ENCODE data around the gene CUL1.

Gene CUL1

GRCh38 chr7:148834605-148835004 is 135.9 kb downstream of the CUL1 start:
- Histone ChIP-seq H3K27ac (no peak overlapping the region), H3K27me3 (no peaks in the 10 kb centered on the region), H3K4me1 (no peaks in the 10 kb centered on the region), H3K36me3 (no peaks in the 10 kb centered on the region), H3K9me3 (no peaks in the 10 kb centered on the region), H3K4me3 (no peak overlapping the region)
- TF ChIP-seq CTCF (IDR thresholded peaks at IDR 0.05), result no peak
- no peak for DNase-seq
- intact Hi-C loops (cut with DNase I; ENCODE audit: low total_unique reads), result no loop called here

GRCh38 chr7:148835854-148836253 is 137.2 kb downstream of the CUL1 start:
- TF ChIP-seq CTCF (IDR thresholded peaks at IDR 0.05), result no peak
- H3K4me3 ChIP-seq, result no peak overlapping the region
- no peaks in the 10 kb centered on the region for H3K9me3 ChIP-seq
- no peaks in the 10 kb centered on the region for H3K27me3 ChIP-seq
- H3K27ac ChIP-seq, result no peak overlapping the region
- no peak for DNase-seq
- no peaks in the 10 kb centered on the region for H3K4me1 ChIP-seq
- intact Hi-C loops (cut with DNase I; ENCODE audit: low total_unique reads), result no loop called here
- H3K36me3 ChIP-seq, result no peaks in the 10 kb centered on the region

- Histone ChIP-seq H3K36me3 (no peaks in the 10 kb centered on the region), H3K4me1 (no peaks in the 10 kb centered on the region), H3K4me3 (no peak overlapping the region), H3K27me3 (no peaks in the 10 kb centered on the region), H3K9me3 (no peaks in the 10 kb centered on the region), H3K27ac (no peak overlapping the region)
- DNase-seq, result no peak
- intact Hi-C loops (cut with DNase I; ENCODE audit: low total_unique reads), result no loop called here
- TF ChIP-seq CTCF (IDR thresholded peaks at IDR 0.05), result no peak
Observed at GRCh38 chr7:148838905-148839304, 140.2 kb downstream of the CUL1 start.

- H3K9me3 ChIP-seq, result no peaks in the 10 kb centered on the region
- no peak for TF ChIP-seq CTCF (IDR thresholded peaks at IDR 0.05)
- no peak overlapping the region for H3K27ac ChIP-seq
- H3K4me1 ChIP-seq, result no peaks in the 10 kb centered on the region
- intact Hi-C loops (cut with DNase I; ENCODE audit: low total_unique reads), result no loop called here
- DNase-seq, result no peak
- no peak overlapping the region for H3K4me3 ChIP-seq
- H3K27me3 ChIP-seq, result no peaks in the 10 kb centered on the region
- no peaks in the 10 kb centered on the region for H3K36me3 ChIP-seq
Observed at GRCh38 chr7:148847815-148848734, 149.4 kb downstream of the CUL1 start.

GRCh38 chr7:148849393-148850098 is 150.8 kb downstream of the CUL1 start:
- Histone ChIP-seq H3K36me3 (no peaks in the 10 kb centered on the region), H3K4me1 (no peaks in the 10 kb centered on the region), H3K9me3 (no peaks in the 10 kb centered on the region), H3K4me3 (no peak overlapping the region), H3K27me3 (no peaks in the 10 kb centered on the region), H3K27ac (no peak overlapping the region)
- TF ChIP-seq CTCF (IDR thresholded peaks at IDR 0.05), result no peak
- intact Hi-C loops (cut with DNase I; ENCODE audit: low total_unique reads), result no loop called here
- DNase-seq, result no peak
